Measurements from ENCODE around the gene SNRK. TPM values are rescaled to one million over a fixed set of nuclear protein-coding genes. Genes with fewer than 3 reads are reported as not detected.

The SNRK gene
- total RNA-seq, 1 experiment from 2014 or later = 7.3 TPM

DNA sequence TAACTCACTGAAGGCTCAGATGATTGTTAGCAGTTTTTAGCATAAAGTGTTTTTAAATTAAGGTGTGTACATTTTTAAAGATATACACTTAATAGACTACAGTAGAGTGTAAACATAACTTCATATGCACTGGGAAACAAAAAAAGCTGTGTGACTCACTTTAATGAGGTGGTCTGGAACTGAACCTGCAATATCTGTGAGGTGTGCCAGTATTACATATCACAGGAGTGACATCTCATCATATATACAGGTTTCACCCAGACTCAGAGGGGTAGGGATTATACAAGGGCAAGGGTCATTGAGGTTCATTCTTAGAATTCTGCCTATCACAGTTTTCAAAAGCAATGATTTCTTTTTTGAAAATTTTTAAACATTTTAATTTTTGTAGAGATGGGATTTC lies 7.3 kb upstream of the SNRK start:
- Histone ChIP-seq H3K27ac (ENCODE audit: low read depth, low read length, poor library complexity, severe bottlenecking) (no peak overlapping the region), H3K4me3 (ENCODE audit: low read depth, low read length, poor library complexity, severe bottlenecking) (no peak overlapping the region), H3K36me3 (ENCODE audit: insufficient read depth, low read length, poor library complexity, severe bottlenecking) (no peaks in the 10 kb centered on the region), H3K27me3 (replicated peaks; ENCODE audit: insufficient read depth, low read depth, low read length, poor library complexity) (peaks cover 4% of the 10 kb centered on the region), H3K4me1 (ENCODE audit: insufficient read depth, low read length, poor library complexity, severe bottlenecking) (no peaks in the 10 kb centered on the region), H3K9me3 (ENCODE audit: low read depth, low read length, poor library complexity, severe bottlenecking) (no peaks in the 10 kb centered on the region)
- CTCF ChIA-PET = no interaction called here
- TF ChIP-seq, protein P1, sequence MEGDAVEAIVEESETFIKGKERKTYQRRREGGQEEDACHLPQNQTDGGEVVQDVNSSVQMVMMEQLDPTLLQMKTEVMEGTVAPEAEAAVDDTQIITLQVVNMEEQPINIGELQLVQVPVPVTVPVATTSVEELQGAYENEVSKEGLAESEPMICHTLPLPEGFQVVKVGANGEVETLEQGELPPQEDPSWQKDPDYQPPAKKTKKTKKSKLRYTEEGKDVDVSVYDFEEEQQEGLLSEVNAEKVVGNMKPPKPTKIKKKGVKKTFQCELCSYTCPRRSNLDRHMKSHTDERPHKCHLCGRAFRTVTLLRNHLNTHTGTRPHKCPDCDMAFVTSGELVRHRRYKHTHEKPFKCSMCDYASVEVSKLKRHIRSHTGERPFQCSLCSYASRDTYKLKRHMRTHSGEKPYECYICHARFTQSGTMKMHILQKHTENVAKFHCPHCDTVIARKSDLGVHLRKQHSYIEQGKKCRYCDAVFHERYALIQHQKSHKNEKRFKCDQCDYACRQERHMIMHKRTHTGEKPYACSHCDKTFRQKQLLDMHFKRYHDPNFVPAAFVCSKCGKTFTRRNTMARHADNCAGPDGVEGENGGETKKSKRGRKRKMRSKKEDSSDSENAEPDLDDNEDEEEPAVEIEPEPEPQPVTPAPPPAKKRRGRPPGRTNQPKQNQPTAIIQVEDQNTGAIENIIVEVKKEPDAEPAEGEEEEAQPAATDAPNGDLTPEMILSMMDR (conservative IDR thresholded peaks at IDR 0.05; ENCODE audit: low read depth, low read length) = no peak
- no peak for TF ChIP-seq EZH2 (IDR thresholded peaks at IDR 0.05; ENCODE audit: borderline replicate concordance, low read depth, low read length, poor library complexity, severe bottlenecking)
- BruUV-seq (replicated peaks) = no TSS peak
- DNase-seq (ENCODE audit: low spot score) = no peak
- intact Hi-C loops (cut with micrococcal nuclease; ENCODE audit: unreplicated experiment) = no loop called here
- POLR2A ChIA-PET (ENCODE audit: low non-redundant PET) = no interaction called here

DNA sequence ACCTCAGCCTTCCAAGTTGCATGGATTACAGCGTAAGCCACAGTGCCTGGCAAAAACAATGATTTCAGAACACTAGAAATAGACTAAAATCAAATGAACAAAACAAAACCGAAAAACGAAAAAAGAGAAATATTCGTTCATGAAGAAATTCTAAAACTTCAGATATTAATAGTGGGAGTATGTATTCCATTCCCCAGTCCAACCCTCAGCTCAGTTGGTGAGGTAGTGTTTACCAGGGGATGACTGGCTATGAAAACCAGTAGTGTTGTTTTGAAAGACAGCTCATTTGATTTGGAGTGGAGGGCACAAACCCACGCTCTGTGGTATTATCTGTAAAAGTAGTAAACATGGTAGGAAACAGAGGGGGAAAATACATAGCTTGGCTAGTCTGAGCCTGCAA lies 6.8 kb upstream of the SNRK start:
- DNase-seq (ENCODE audit: low spot score) = no peak
- Histone ChIP-seq H3K9me3 (ENCODE audit: low read depth, low read length, poor library complexity, severe bottlenecking) (no peaks in the 10 kb centered on the region), H3K27me3 (replicated peaks; ENCODE audit: insufficient read depth, low read depth, low read length, poor library complexity) (peaks cover 4% of the 10 kb centered on the region), H3K27ac (ENCODE audit: low read depth, low read length, poor library complexity, severe bottlenecking) (no peak overlapping the region), H3K36me3 (ENCODE audit: insufficient read depth, low read length, poor library complexity, severe bottlenecking) (no peaks in the 10 kb centered on the region), H3K4me3 (ENCODE audit: low read depth, low read length, poor library complexity, severe bottlenecking) (no peak overlapping the region), H3K4me1 (ENCODE audit: insufficient read depth, low read length, poor library complexity, severe bottlenecking) (no peaks in the 10 kb centered on the region)
- ChIA-PET CTCF (no interaction called here), POLR2A (ENCODE audit: low non-redundant PET) (no interaction called here)
- BruUV-seq (replicated peaks) = no TSS peak
- no peak for TF ChIP-seq EZH2 (IDR thresholded peaks at IDR 0.05; ENCODE audit: borderline replicate concordance, low read depth, low read length, poor library complexity, severe bottlenecking)
- TF ChIP-seq, protein P1 (conservative IDR thresholded peaks at IDR 0.05; ENCODE audit: low read depth, low read length) = no peak
- intact Hi-C loops (cut with micrococcal nuclease; ENCODE audit: unreplicated experiment) = no loop called here

DNA sequence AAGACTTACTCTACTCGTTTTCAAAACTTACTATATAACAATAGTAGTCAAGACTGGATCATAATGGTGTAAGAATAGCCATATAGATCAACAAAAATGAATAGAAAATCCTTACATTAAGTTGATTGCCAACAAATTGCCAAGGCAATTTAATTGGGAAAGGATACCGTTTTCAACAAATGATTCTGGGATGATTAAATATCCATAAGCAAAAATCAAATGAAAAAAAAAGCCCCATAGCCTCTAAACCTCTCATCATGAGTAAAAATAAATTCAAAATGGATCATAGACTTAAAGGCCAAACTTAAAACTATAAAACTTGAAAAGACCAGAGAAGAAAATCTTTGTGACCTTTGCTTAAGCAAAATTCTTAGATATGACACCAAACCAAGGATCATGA lies 5.3 kb upstream of the SNRK start:
- no peak for TF ChIP-seq EZH2 (IDR thresholded peaks at IDR 0.05; ENCODE audit: borderline replicate concordance, low read depth, low read length, poor library complexity, severe bottlenecking)
- TF ChIP-seq, protein P1 (conservative IDR thresholded peaks at IDR 0.05; ENCODE audit: low read depth, low read length) = no peak
- H3K4me1 ChIP-seq (ENCODE audit: insufficient read depth, low read length, poor library complexity, severe bottlenecking) = no peaks in the 10 kb centered on the region
- no peaks in the 10 kb centered on the region for H3K9me3 ChIP-seq (ENCODE audit: low read depth, low read length, poor library complexity, severe bottlenecking)
- H3K27ac ChIP-seq (ENCODE audit: low read depth, low read length, poor library complexity, severe bottlenecking) = no peak overlapping the region
- BruUV-seq (replicated peaks) = no TSS peak
- intact Hi-C loops (cut with micrococcal nuclease; ENCODE audit: unreplicated experiment) = no loop called here
- H3K36me3 ChIP-seq (ENCODE audit: insufficient read depth, low read length, poor library complexity, severe bottlenecking) = no peaks in the 10 kb centered on the region
- no peak for DNase-seq (ENCODE audit: low spot score)
- H3K27me3 ChIP-seq (replicated peaks; ENCODE audit: insufficient read depth, low read depth, low read length, poor library complexity) = peaks cover 4% of the 10 kb centered on the region
- POLR2A ChIA-PET (ENCODE audit: low non-redundant PET) = no interaction called here
- no peak overlapping the region for H3K4me3 ChIP-seq (ENCODE audit: low read depth, low read length, poor library complexity, severe bottlenecking)
- CTCF ChIA-PET = no interaction called here

Measured in A673 (cell line).